Activated naive CD4-positive, alpha-beta T cell treated with anti-CD3 and anti-CD28 coated beads, Interleukin-2, amount 50 U/mL, for 16 hours (primary cell): ENCODE data around the gene OS9.
"Not testable (repeated sequence)": the region's sequence is repeated elsewhere in the genome, so short reads cannot be mapped to it uniquely, and the experiment has no call there.

Experiments
- DNase-seq: peaks from one replicate; pipeline ENCODE4 v3.0.0-alpha.2; 2020

The OS9 gene, protein sequence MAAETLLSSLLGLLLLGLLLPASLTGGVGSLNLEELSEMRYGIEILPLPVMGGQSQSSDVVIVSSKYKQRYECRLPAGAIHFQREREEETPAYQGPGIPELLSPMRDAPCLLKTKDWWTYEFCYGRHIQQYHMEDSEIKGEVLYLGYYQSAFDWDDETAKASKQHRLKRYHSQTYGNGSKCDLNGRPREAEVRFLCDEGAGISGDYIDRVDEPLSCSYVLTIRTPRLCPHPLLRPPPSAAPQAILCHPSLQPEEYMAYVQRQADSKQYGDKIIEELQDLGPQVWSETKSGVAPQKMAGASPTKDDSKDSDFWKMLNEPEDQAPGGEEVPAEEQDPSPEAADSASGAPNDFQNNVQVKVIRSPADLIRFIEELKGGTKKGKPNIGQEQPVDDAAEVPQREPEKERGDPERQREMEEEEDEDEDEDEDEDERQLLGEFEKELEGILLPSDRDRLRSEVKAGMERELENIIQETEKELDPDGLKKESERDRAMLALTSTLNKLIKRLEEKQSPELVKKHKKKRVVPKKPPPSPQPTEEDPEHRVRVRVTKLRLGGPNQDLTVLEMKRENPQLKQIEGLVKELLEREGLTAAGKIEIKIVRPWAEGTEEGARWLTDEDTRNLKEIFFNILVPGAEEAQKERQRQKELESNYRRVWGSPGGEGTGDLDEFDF

DNA sequence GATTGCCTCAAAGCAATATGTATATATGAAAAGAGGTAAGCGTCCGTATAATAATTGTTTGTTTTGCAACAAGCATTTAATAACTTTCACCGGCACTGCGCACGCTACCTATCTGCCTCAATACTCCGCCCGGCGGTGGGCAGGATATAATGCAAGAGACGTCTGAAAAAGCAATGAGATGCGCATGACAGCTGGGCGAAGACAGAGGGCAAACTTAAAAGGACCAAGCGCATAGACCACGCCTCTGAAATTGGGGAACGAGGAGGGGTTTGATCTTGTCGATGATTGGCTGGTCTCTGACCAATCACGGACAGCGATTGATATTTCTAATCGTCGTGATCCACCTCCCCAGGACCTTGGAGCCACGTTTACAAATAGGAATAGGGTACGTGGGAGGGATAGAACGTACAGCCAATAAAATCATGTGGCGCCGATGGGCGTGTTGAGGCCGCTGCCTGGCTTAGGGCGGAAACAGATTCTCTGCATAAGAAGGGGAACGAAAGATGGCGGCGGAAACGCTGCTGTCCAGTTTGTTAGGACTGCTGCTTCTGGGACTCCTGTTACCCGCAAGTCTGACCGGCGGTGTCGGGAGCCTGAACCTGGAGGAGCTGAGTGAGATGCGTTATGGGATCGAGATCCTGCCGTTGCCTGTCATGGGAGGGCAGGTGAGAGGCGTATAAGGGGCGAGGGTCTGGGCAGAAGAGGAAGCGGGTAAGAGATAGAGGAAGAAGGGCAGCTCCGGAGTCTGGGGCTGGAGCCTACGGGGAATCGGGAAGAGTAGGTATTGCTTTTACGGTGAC lies at the start of gene OS9:
Gene OS9, plus strand, starts transcription at position 474 of the 800 bp plus-strand sequence. Its CDS starts 30 bp downstream, at position 504.
- peak; percentile 93 for DNase-seq

GRCh38 chr12:57645990-57646658 lies 47.8 kb upstream of the OS9 start:
- not testable (repeated sequence) for DNase-seq

GRCh38 chr12:57646659-57647049 lies 47.3 kb upstream of the OS9 start:
- not testable (repeated sequence) for DNase-seq

DNA sequence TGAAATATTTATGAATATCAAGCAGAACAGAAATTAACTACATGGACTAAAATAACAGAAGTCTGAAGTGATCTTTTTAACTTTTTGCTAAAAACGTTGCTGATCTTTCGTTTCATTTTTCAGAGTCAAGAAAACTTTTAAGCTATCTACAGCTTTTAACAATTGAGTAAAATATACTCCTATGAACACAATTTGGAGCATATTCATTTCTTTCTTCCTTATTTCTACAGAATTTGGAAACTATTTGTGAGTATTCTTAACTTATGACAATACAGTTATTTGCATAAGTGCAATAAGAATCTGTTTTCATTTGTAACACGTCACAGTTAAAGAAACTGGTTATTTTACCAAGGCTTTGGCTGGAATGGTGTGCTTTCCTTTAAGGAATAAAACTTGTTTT lies 39.9 kb upstream of the OS9 start:
- no peak for DNase-seq

- DNase-seq: no peak
Measured at GRCh38 chr12:57655541-57656240, 38.2 kb upstream of the OS9 start.

GRCh38 chr12:57656408-57656807 lies 37.5 kb upstream of the OS9 start:
- not testable (repeated sequence) for DNase-seq

- DNase-seq: no peak
Measured at GRCh38 chr12:57657744-57658143, 36.2 kb upstream of the OS9 start.

- no peak for DNase-seq
Measured at GRCh38 chr12:57658890-57659289, 35.0 kb upstream of the OS9 start.

DNA sequence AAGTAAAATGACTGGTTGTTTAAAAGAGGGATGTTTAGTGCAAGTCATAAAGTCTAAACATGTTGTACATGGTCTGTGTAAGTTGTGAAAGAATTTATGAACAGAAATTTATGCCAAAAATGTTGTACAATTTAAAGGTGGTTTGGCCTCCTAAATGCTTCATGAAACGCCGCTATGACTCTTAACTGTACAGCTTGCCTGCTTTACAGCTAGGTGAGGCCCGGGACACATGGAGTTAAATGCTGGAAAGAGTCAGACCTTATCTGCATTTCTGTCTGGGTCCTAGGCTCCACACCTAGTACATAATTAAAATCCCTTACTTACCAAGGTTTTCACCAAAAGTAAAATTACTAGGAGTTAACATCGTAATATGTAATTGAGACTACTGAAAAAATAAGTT lies 32.6 kb upstream of the OS9 start:
- DNase-seq: no peak

- DNase-seq: peak; percentile 10
Measured at GRCh38 chr12:57665066-57665820, 28.7 kb upstream of the OS9 start.

DNA sequence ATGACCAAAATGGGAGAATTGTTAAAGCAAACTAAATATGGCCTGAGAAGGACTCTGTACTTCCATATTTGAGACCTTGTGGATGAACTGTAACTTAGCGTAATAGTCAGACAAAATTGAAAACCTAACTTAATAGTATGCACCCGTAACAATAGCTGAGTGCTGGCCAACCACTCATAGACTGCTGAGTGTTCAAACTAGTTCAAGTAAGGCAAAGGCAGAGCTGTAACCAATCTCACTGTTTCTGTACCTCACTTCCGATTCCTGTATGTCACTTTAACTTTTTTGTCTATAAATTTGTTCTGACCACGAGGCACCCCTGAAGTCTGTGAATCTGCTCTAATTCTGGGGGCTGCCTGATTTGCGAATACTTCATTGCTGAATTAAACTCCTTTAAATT lies 27.0 kb upstream of the OS9 start:
- no peak for DNase-seq

GRCh38 chr12:57669691-57670090 lies 24.2 kb upstream of the OS9 start:
- DNase-seq: not testable (repeated sequence)

DNA sequence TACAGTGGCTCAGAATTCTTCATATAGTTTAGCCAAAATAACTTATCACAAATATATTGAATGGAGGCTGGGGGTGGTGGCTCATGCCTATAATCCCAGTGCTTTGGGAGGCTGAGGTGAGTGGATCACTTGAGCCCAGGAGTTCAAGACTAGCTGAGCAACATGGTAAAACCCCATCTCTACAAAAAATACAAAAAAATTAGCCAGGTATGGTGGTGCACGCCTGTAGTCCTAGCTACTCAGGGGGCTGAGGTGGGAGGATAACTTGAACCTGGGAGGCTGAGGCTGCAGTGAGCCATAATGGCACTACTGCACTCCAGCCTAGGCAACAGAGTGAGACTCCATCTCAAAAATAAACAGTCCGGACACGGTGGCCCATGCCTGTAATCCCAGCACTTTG lies 22.1 kb upstream of the OS9 start:
- DNase-seq: not testable (repeated sequence)

- no peak for DNase-seq
Measured at GRCh38 chr12:57672801-57673200, 21.1 kb upstream of the OS9 start.

DNA sequence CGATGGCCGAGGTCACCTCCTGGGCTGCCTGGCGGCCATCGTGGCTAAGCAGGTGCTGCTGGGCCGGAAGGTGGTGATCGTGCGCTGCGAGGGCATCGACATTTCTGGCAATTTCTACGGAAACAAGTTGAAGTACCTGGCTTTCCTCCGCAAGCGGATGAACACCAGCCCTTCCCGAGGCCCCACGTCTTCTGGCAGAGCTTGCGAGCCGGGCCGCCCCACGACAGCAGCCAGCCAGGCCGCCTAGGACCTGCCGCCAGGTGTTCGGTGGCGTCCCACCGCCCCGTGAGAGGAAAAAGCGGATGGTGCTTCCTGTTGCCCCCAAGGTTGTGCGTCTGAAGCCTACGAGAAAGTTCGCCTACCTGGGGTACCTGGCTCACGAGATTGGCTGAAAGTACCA lies 19.2 kb upstream of the OS9 start:
- no peak for DNase-seq

DNA sequence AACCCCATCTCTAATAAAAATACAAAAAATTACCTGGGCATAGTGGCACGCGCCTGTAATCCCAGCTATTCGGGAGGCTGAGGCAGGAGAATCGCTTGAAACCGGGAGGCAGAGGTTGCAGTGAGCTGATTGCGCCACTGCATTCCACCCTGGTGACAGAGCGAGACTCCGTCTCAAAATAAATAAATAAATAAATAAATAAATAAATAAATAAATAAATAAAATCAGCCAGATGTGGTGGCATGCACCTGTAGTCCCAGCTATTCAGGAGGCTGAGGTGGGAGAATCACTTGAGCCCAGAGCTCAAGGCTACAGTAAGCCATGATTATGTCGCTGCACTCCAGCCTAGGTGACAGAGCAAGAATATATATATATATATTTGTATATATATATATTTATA lies 16.0 kb upstream of the OS9 start:
- not testable (repeated sequence) for DNase-seq

- no peak for DNase-seq
Measured at GRCh38 chr12:57679697-57680096, 14.2 kb upstream of the OS9 start.

DNA sequence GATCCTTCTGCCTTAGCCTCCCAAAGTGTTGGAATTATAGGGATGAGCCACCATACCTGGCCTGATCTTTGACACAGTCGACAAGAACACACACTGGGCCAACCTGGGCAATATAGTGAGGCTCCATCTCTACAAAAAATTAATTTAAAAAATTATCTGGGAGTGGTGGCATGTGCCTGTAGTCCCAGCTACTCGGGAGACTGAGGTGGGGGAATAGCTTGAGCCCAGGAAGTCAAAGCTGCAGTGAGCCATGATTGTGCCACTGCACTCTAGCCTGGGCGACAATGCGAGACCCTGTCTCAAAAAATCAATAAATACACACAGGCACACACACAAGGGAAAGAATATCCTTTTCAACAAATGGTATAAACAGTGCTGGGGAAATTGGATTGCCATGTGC lies 6.1 kb upstream of the OS9 start:
- DNase-seq: no peak

- no peak for DNase-seq
Measured at GRCh38 chr12:57688931-57689330, 5.0 kb upstream of the OS9 start.

GRCh38 chr12:57692500-57692899 lies 1.4 kb upstream of the OS9 start:
- DNase-seq: no peak

DNA sequence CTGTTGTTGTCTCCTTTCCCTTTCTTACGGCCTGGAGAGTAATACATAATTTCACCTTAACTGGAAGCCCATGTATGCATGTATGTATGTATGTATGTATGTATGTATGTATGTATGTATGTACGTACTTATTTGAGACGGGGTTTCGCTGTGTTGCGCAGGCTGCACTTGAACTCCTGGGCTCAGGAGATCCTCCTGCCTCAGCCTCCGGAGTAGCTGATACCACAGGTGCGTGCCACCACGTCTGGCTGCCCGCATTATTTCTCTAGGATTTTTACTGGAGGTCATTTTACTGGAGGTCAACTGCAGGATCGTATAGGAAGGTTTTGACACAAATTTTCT lies 644 bp upstream of the OS9 start:
- no peak for DNase-seq
